Cardiac muscle cell (in vitro differentiated cells and primary cell): ENCODE measurements around the gene TBC1D32. TPM values are rescaled to one million over a fixed set of nuclear protein-coding genes. Genes with fewer than 3 reads are reported as not detected.
A peak's percentile ranks its signal among the peaks of the same experiment; 100 is the strongest.
"Not testable (repeated sequence)": the region's sequence is repeated elsewhere in the genome, so short reads cannot be mapped to it uniquely, and the experiment has no call there.

Experiments used
- DNase-seq, 2 donors: peaks; one replicate each; pipeline versions ENCODE4 v3.0.0 to v3.0.0-alpha.2; 2010 to 2017; ENCODE audit warnings: low read depth in 1 of 2, low spot score in 1 of 2
- H3K27ac ChIP-seq: fragments of 200-600 bp; sonication (generic); 2 replicates; pipeline ENCODE4 v1.5.1; 2016
- H3K27me3 ChIP-seq: fragments of 200-600 bp; sonication (generic); 2 replicates; pipeline ENCODE4 v1.6.0; 2016; ENCODE audit warnings: control low read depth
- H3K36me3 ChIP-seq: fragments of 200-600 bp; sonication (generic); 2 replicates; pipeline ENCODE4 v1.5.1; 2016; ENCODE audit warnings: control low read depth
- H3K4me1 ChIP-seq: fragments of 200-600 bp; sonication (generic); 2 replicates; pipeline ENCODE4 v1.8.1; 2017; ENCODE audit warnings: low read depth, mild to moderate bottlenecking, mixed run types
- H3K4me3 ChIP-seq: fragments of 200-600 bp; sonication (generic); 2 replicates; pipeline ENCODE4 v1.5.1; 2016; ENCODE audit warnings: mild to moderate bottlenecking
- H3K9me3 ChIP-seq: fragments of 200-600 bp; sonication (generic); 2 replicates; pipeline ENCODE4 v1.5.1; 2017; ENCODE audit warnings: low read depth, mild to moderate bottlenecking, control low read depth
- polyA plus RNA-seq: library from polyadenylated mRNA; unstranded; fragments of >200 nt; fragmentation: Nextera tagmentation; extraction: Ambion mirVana; gene quantifications from 2 replicates; pipeline ENCODE4 v1.2.1, GENCODE V29; 2016
- total RNA-seq: library from RNA; depleted of rRNA; stranded (reverse); fragments of >200 nt; gene quantifications from 2 replicates; pipeline ENCODE4 v1.2.3, GENCODE V29; 2016
- TF ChIP-seq, protein P1 (sequence below): IDR thresholded peaks from 2 replicates; pipeline ENCODE4 v1.5.1; 2012; ENCODE audit warnings: low read depth, mild to moderate bottlenecking, low read length

Gene TBC1D32
- total and polyA plus RNA-seq, 2 experiments from 2014 or later: 4.4 to 6.9 TPM

DNA sequence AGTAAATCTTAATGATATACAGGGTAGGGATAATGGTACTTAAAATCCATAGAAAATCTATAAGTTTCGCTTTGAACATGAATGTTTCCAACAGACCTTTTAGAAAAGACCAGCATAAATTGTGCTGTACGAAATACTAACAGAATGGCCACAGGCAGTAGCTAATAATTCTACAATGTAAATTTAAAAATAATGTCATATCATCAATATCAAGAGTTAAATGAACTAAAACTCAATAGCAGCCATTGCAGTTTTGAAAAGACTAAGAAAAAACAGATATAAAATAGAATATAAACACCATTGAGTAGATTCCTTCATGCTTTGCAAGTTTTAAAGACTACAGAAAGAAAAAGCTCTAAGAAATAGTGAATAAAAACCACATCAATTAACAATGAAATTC is 14.7 kb downstream of the TBC1D32 start:
- DNase-seq: no peak
- H3K4me1 ChIP-seq: no peaks in the 10 kb centered on the region
- H3K9me3 ChIP-seq: no peaks in the 10 kb centered on the region
- no peaks in the 10 kb centered on the region for H3K27me3 ChIP-seq
- H3K4me3 ChIP-seq: no peak overlapping the region
- no peaks in the 10 kb centered on the region for H3K36me3 ChIP-seq
- TF ChIP-seq, protein P1, sequence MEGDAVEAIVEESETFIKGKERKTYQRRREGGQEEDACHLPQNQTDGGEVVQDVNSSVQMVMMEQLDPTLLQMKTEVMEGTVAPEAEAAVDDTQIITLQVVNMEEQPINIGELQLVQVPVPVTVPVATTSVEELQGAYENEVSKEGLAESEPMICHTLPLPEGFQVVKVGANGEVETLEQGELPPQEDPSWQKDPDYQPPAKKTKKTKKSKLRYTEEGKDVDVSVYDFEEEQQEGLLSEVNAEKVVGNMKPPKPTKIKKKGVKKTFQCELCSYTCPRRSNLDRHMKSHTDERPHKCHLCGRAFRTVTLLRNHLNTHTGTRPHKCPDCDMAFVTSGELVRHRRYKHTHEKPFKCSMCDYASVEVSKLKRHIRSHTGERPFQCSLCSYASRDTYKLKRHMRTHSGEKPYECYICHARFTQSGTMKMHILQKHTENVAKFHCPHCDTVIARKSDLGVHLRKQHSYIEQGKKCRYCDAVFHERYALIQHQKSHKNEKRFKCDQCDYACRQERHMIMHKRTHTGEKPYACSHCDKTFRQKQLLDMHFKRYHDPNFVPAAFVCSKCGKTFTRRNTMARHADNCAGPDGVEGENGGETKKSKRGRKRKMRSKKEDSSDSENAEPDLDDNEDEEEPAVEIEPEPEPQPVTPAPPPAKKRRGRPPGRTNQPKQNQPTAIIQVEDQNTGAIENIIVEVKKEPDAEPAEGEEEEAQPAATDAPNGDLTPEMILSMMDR: no peak
- H3K27ac ChIP-seq: no peak overlapping the region

DNA sequence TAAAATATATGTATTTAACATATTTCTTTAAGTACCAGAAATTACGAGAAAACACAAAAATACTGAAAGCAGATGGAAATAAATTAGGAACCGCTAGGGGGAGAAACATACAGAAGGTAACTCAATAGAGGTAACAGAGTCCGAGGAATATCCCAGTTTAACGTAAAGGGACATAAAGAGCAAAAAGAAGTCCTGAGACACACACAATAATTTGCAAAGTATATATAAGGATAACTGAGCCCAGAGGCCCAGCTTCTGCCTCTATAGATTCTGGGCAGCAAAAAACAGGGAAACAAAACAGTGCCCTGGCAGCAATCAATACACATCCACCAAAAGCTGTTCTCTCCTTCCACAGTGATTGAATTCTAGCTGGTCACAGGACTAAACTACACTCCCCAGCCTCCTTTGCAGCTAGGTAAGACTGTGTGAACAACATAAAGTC is 15.1 kb downstream of the TBC1D32 start:
- DNase-seq: peak; percentile 47 to 54
- no peaks in the 10 kb centered on the region for H3K27me3 ChIP-seq
- H3K9me3 ChIP-seq: no peaks in the 10 kb centered on the region
- H3K4me1 ChIP-seq: no peaks in the 10 kb centered on the region
- peak overlapping the region; percentile 21 for H3K4me3 ChIP-seq
- TF ChIP-seq, protein P1: peak; percentile 53
- no peak overlapping the region for H3K27ac ChIP-seq
- H3K36me3 ChIP-seq: no peaks in the 10 kb centered on the region

DNA sequence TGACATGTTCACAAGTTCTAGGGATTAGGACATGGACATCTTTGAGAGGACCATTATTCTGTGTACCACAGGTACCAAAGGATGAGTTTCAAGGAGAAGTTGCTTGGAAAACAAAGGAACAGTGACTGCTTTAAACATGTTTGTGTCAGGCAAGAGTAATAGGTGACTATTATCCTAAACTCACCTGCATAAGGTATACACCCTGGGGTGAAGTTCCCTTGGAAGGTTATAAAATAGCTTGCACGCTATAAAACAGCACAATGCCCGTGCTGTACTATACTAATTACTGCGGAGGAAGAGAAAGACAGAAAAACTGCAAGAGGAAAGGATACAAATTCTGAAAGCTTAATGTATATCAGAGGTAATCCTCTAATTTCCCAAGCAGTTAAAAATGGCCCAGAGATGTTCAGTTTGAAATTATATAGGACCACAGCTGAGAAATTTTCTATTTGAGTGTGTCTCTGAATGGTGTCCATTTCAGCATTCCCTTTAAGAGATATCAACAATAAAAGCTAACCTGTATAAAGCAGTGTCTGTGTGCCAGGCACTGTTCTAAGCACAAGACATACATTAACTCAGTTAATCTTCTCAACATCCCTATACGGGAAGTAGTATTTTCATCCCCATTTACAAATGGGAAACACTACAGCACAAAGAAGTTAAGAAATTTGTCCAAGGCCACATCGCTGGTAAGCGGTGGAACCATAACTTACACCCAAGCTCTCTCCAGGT is 19.7 kb downstream of the TBC1D32 start:
- H3K4me1 ChIP-seq: no peaks in the 10 kb centered on the region
- TF ChIP-seq, protein P1: no peak
- no peak overlapping the region for H3K27ac ChIP-seq
- H3K9me3 ChIP-seq: no peaks in the 10 kb centered on the region
- H3K27me3 ChIP-seq: no peaks in the 10 kb centered on the region
- DNase-seq: no peak
- no peak overlapping the region for H3K4me3 ChIP-seq
- H3K36me3 ChIP-seq: no peaks in the 10 kb centered on the region

DNA sequence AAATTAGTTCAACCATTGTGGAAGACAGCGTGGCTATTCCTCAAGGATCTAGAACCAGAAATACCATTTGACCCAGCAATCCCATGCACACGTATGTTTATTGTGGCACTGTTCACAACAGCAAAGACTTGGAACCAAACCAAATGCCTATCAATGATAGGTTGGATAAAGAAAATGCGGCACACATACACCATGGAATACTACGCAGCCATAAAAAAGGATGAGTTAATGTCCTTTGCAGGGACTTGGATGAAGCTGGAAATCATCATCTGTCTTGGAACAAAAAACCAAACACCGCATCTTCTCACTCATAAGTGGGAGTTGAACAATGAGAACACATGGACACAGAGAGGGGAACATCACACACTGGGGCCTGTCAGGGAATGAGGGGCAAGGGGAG is 22.5 kb downstream of the TBC1D32 start:
- H3K27ac ChIP-seq, H3K4me3 ChIP-seq, DNase-seq, H3K27me3 ChIP-seq, H3K36me3 ChIP-seq, H3K4me1 ChIP-seq, H3K9me3 ChIP-seq: not testable (repeated sequence)

DNA sequence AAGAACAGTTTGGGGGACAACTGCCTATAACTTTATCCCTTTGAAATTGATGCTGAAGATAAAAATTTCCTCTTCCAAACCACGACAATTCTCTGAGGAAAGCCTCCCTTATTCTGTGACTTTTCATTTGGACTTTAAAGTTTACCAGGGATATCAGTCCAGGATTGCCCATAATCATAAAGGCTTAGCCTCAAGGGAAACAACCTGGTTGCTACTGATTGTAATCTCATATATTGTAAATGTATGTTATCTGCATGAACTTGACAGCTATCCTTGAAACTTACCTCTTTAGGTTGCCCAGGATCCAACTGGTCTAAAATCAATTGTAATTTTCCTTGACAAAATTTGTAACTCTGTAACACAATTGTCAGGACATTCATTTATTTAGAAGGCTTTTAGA is 23.8 kb downstream of the TBC1D32 start:
- Histone ChIP-seq H3K27ac (no peak overlapping the region), H3K9me3 (no peaks in the 10 kb centered on the region), H3K27me3 (no peaks in the 10 kb centered on the region), H3K4me1 (no peaks in the 10 kb centered on the region), H3K4me3 (no peak overlapping the region), H3K36me3 (no peaks in the 10 kb centered on the region)
- no peak for DNase-seq
- TF ChIP-seq, protein P1: no peak

DNA sequence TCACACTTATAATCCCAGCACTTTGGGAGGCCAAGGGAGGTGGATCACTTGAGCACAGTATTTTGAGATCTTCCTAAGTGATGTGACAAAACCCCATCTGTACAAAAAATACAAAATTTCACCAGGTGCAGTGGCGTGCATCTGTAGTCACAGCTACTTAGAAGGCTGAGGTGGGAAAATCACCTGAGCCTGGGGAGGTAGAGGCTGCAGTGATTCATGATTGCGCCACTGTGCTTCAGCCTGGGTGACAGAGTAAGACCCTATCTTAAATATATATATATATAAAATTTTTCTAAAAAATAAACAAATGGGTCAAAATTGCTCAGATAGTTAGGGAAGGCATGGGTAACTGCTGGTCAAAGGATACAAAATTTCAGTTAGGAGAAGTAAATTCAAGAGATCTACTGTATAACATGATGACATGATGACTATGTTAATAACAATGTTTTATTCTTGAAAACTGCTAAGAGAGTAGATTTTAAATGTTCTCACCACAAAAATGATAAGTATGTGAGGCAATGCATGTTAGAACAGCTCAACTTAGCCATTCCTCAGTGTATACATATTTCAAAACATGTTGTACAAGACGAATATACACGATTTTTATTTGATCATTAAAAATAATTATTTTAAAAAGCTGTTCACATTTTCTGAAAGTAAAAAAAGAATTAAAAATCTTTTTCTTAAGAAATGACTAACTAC is 24.4 kb downstream of the TBC1D32 start:
- Histone ChIP-seq H3K27me3 (no peaks in the 10 kb centered on the region), H3K4me1 (no peaks in the 10 kb centered on the region), H3K27ac (no peak overlapping the region), H3K36me3 (no peaks in the 10 kb centered on the region), H3K9me3 (no peaks in the 10 kb centered on the region), H3K4me3 (no peak overlapping the region)
- DNase-seq: peak in 1 of 2 donors; percentile 77
- TF ChIP-seq, protein P1: no peak
